Measurements from ENCODE around the gene OR6X1.

Gene OR6X1

GRCh38 chr11:123762422-123762821 is 8.1 kb upstream of the OR6X1 start:
- Histone ChIP-seq H3K9ac (ENCODE audit: low read length) (no peak overlapping the region), H2AFZ (ENCODE audit: low read length) (no peak overlapping the region), H3K27me3 (ENCODE audit: insufficient read depth, low read length) (no peaks in the 10 kb centered on the region), H3K79me2 (ENCODE audit: insufficient read depth, low read length) (no peaks in the 10 kb centered on the region), H3K9me3 (ENCODE audit: low read length) (no peaks in the 10 kb centered on the region), H3F3A (ENCODE audit: insufficient read depth, low read length) (no peaks in the 10 kb centered on the region), H3K4me1 (ENCODE audit: insufficient read depth, low read length, severe bottlenecking) (no peaks in the 10 kb centered on the region), H3K27ac (ENCODE audit: low read depth, low read length, poor library complexity, severe bottlenecking) (no peak overlapping the region), H3K4me3 (ENCODE audit: low read depth, low read length, poor library complexity, severe bottlenecking) (no peak overlapping the region), H4K20me1 (ENCODE audit: insufficient read depth, low read length) (no peaks in the 10 kb centered on the region), H3K36me3 (ENCODE audit: insufficient read depth, low read length) (no peaks in the 10 kb centered on the region), H3K9me2 (ENCODE audit: low read depth, low read length) (no peaks in the 10 kb centered on the region), H3K4me2 (ENCODE audit: low read length) (no peak overlapping the region)
- TF ChIP-seq, protein P1, sequence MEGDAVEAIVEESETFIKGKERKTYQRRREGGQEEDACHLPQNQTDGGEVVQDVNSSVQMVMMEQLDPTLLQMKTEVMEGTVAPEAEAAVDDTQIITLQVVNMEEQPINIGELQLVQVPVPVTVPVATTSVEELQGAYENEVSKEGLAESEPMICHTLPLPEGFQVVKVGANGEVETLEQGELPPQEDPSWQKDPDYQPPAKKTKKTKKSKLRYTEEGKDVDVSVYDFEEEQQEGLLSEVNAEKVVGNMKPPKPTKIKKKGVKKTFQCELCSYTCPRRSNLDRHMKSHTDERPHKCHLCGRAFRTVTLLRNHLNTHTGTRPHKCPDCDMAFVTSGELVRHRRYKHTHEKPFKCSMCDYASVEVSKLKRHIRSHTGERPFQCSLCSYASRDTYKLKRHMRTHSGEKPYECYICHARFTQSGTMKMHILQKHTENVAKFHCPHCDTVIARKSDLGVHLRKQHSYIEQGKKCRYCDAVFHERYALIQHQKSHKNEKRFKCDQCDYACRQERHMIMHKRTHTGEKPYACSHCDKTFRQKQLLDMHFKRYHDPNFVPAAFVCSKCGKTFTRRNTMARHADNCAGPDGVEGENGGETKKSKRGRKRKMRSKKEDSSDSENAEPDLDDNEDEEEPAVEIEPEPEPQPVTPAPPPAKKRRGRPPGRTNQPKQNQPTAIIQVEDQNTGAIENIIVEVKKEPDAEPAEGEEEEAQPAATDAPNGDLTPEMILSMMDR (IDR thresholded peaks at IDR 0.05; ENCODE audit: low read length): no peak
- TF ChIP-seq EZH2 (IDR thresholded peaks at IDR 0.05; ENCODE audit: borderline replicate concordance, low read length): no peak

GRCh38 chr11:123760894-123761293 is 6.6 kb upstream of the OR6X1 start:
- H3K4me2 ChIP-seq (ENCODE audit: low read length): no peak overlapping the region
- TF ChIP-seq, protein P1 (IDR thresholded peaks at IDR 0.05; ENCODE audit: low read length): no peak
- no peak for TF ChIP-seq EZH2 (IDR thresholded peaks at IDR 0.05; ENCODE audit: borderline replicate concordance, low read length)

DNA sequence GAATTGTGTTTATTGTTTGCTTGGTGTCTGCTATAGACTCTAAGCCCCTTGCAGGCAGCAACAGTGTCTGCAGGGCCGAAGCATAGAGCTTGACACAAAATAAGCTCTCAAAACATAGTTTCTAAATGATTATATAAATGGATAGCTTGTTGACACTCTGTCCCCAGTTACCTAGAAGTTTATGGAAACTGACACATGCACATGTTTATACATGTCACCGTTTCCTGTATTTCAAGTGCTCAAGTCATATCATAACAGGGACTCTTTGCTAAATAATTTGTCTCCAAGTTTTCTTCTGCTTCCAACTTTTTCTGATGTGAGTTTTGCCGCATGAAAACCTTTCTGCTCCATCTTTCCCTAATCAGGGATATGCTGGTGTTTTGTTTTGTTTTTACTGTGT is 3.7 kb upstream of the OR6X1 start:
- H4K20me1 ChIP-seq (ENCODE audit: insufficient read depth, low read length): no peaks in the 10 kb centered on the region
- H3K4me1 ChIP-seq (ENCODE audit: insufficient read depth, low read length, severe bottlenecking): no peaks in the 10 kb centered on the region
- H3K9me2 ChIP-seq (ENCODE audit: low read depth, low read length): no peaks in the 10 kb centered on the region
- H3K79me2 ChIP-seq (ENCODE audit: insufficient read depth, low read length): no peaks in the 10 kb centered on the region
- H2AFZ ChIP-seq (ENCODE audit: low read length): no peak overlapping the region
- H3K27me3 ChIP-seq (ENCODE audit: insufficient read depth, low read length): no peaks in the 10 kb centered on the region
- H3K9ac ChIP-seq (ENCODE audit: low read length): no peak overlapping the region
- H3K27ac ChIP-seq (ENCODE audit: low read depth, low read length, poor library complexity, severe bottlenecking): no peak overlapping the region
- H3K4me2 ChIP-seq (ENCODE audit: low read length): no peak overlapping the region
- H3K36me3 ChIP-seq (ENCODE audit: insufficient read depth, low read length): no peaks in the 10 kb centered on the region
- no peaks in the 10 kb centered on the region for H3F3A ChIP-seq (ENCODE audit: insufficient read depth, low read length)
- TF ChIP-seq EZH2 (IDR thresholded peaks at IDR 0.05; ENCODE audit: borderline replicate concordance, low read length): no peak
- TF ChIP-seq, protein P1 (IDR thresholded peaks at IDR 0.05; ENCODE audit: low read length): no peak
- H3K4me3 ChIP-seq (ENCODE audit: low read depth, low read length, poor library complexity, severe bottlenecking): no peak overlapping the region
- H3K9me3 ChIP-seq (ENCODE audit: low read length): no peaks in the 10 kb centered on the region

More at GRCh38 chr11:123760894-123761293, 6.6 kb upstream of the OR6X1 start:
- H3K9ac ChIP-seq (ENCODE audit: low read length): no peak overlapping the region
- H3F3A ChIP-seq (ENCODE audit: insufficient read depth, low read length): no peaks in the 10 kb centered on the region
- H4K20me1 ChIP-seq (ENCODE audit: insufficient read depth, low read length): no peaks in the 10 kb centered on the region
- H3K9me3 ChIP-seq (ENCODE audit: low read length): no peaks in the 10 kb centered on the region
- no peak overlapping the region for H3K27ac ChIP-seq (ENCODE audit: low read depth, low read length, poor library complexity, severe bottlenecking)
- no peaks in the 10 kb centered on the region for H3K27me3 ChIP-seq (ENCODE audit: insufficient read depth, low read length)
- no peaks in the 10 kb centered on the region for H3K9me2 ChIP-seq (ENCODE audit: low read depth, low read length)
- H3K4me3 ChIP-seq (ENCODE audit: low read depth, low read length, poor library complexity, severe bottlenecking): no peak overlapping the region
- H3K4me1 ChIP-seq (ENCODE audit: insufficient read depth, low read length, severe bottlenecking): no peaks in the 10 kb centered on the region
- no peak overlapping the region for H2AFZ ChIP-seq (ENCODE audit: low read length)
- no peaks in the 10 kb centered on the region for H3K79me2 ChIP-seq (ENCODE audit: insufficient read depth, low read length)
- no peaks in the 10 kb centered on the region for H3K36me3 ChIP-seq (ENCODE audit: insufficient read depth, low read length)

All from OCI-LY1 (cell line).